Measurements from ENCODE around the gene POU2F2. TPM values are rescaled to one million over a fixed set of nuclear protein-coding genes. Genes with fewer than 3 reads are reported as not detected.

The POU2F2 gene
- total RNA-seq, 1 experiment from 2014 or later = 2.4 TPM

GRCh38 chr19:42115705-42116104 lies 16.5 kb downstream of the POU2F2 start:
- Histone ChIP-seq H3K4me3 (ENCODE audit: low read length) (no peak overlapping the region), H2AFZ (ENCODE audit: low read length) (no peak overlapping the region), H3F3A (ENCODE audit: low read length, unreplicated experiment) (no peaks in the 10 kb centered on the region), H3K27ac (ENCODE audit: low read length) (no peak overlapping the region), H3K4me2 (ENCODE audit: low read length) (no peak overlapping the region), H3K9me2 (replicated peaks; ENCODE audit: low read length) (no peaks in the 10 kb centered on the region), H3K4me1 (ENCODE audit: insufficient read depth, low read length) (peaks cover 34% of the 10 kb centered on the region), H4K20me1 (ENCODE audit: low read length) (no peaks in the 10 kb centered on the region), H3K36me3 (ENCODE audit: low read depth, low read length) (no peaks in the 10 kb centered on the region), H3K79me2 (ENCODE audit: low read length) (no peaks in the 10 kb centered on the region), H3K9ac (ENCODE audit: low read length) (no peak overlapping the region), H3K27me3 (ENCODE audit: low read length) (no peaks in the 10 kb centered on the region), H3K9me3 (ENCODE audit: low read length) (no peaks in the 10 kb centered on the region)
- ATAC-seq = no peak
- intact Hi-C loops (cut with micrococcal nuclease) = no loop called here
- no peak for DNase-seq
- POLR2A ChIA-PET (ENCODE audit: unreplicated experiment) = no interaction called here
- BruUV-seq (replicated peaks) = no TSS peak
- CTCF ChIA-PET = no interaction called here
- TF ChIP-seq, protein P1, sequence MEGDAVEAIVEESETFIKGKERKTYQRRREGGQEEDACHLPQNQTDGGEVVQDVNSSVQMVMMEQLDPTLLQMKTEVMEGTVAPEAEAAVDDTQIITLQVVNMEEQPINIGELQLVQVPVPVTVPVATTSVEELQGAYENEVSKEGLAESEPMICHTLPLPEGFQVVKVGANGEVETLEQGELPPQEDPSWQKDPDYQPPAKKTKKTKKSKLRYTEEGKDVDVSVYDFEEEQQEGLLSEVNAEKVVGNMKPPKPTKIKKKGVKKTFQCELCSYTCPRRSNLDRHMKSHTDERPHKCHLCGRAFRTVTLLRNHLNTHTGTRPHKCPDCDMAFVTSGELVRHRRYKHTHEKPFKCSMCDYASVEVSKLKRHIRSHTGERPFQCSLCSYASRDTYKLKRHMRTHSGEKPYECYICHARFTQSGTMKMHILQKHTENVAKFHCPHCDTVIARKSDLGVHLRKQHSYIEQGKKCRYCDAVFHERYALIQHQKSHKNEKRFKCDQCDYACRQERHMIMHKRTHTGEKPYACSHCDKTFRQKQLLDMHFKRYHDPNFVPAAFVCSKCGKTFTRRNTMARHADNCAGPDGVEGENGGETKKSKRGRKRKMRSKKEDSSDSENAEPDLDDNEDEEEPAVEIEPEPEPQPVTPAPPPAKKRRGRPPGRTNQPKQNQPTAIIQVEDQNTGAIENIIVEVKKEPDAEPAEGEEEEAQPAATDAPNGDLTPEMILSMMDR (conservative IDR thresholded peaks at IDR 0.05; ENCODE audit: low read depth, low read length) = no peak
- TF ChIP-seq EZH2phosphoT487 (IDR thresholded peaks at IDR 0.05; ENCODE audit: borderline replicate concordance, low read length) (no peak), EZH2 (IDR thresholded peaks at IDR 0.05; ENCODE audit: low read length, unreplicated experiment) (no peak)

DNA sequence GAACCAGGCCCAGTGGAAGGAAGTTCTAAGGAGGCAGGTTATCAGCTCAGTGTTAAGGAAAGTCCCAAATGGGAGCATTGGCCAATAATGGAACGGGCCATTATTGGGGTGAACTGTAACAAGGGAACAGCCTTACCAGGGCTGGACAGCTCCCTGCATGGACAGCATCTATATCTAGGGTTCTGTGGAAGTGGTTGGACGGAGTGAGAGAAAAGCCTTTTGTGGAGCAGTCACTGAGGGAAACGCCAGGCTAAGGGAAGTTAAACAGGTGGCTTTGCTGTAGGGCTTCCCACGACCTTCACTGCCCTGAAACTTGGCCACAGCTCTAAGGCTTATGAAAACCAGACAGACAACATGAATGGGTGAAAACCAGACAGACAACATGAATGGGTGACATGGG lies 17.0 kb downstream of the POU2F2 start:
- no peaks in the 10 kb centered on the region for H3K79me2 ChIP-seq (ENCODE audit: low read length)
- no peak for ATAC-seq
- no peaks in the 10 kb centered on the region for H3K9me2 ChIP-seq (replicated peaks; ENCODE audit: low read length)
- BruUV-seq (replicated peaks) = no TSS peak
- H3K4me1 ChIP-seq (ENCODE audit: insufficient read depth, low read length) = peaks cover 34% of the 10 kb centered on the region
- H3K27me3 ChIP-seq (ENCODE audit: low read length) = no peaks in the 10 kb centered on the region
- H2AFZ ChIP-seq (ENCODE audit: low read length) = no peak overlapping the region
- no peak overlapping the region for H3K4me2 ChIP-seq (ENCODE audit: low read length)
- no peaks in the 10 kb centered on the region for H3K36me3 ChIP-seq (ENCODE audit: low read depth, low read length)
- H3K4me3 ChIP-seq (ENCODE audit: low read length) = no peak overlapping the region
- intact Hi-C loops (cut with micrococcal nuclease) = no loop called here
- ChIA-PET CTCF (no interaction called here), POLR2A (ENCODE audit: unreplicated experiment) (interaction anchor here (0.6 kb wide), 1 partner anchor 8 kb away, joined by 4 read pairs; no protein-coding TSS in a partner anchor)
- DNase-seq = no peak
- TF ChIP-seq EZH2phosphoT487 (IDR thresholded peaks at IDR 0.05; ENCODE audit: borderline replicate concordance, low read length) (no peak), EZH2 (IDR thresholded peaks at IDR 0.05; ENCODE audit: low read length, unreplicated experiment) (no peak)
- TF ChIP-seq, protein P1 (conservative IDR thresholded peaks at IDR 0.05; ENCODE audit: low read depth, low read length) = no peak
- H3K9ac ChIP-seq (ENCODE audit: low read length) = no peak overlapping the region
- no peaks in the 10 kb centered on the region for H4K20me1 ChIP-seq (ENCODE audit: low read length)
- no peaks in the 10 kb centered on the region for H3K9me3 ChIP-seq (ENCODE audit: low read length)
- H3K27ac ChIP-seq (ENCODE audit: low read length) = no peak overlapping the region
- no peaks in the 10 kb centered on the region for H3F3A ChIP-seq (ENCODE audit: low read length, unreplicated experiment)

GRCh38 chr19:42114412-42114811 lies 17.8 kb downstream of the POU2F2 start:
- TF ChIP-seq EZH2 (IDR thresholded peaks at IDR 0.05; ENCODE audit: low read length, unreplicated experiment) = no peak
- no peak for TF ChIP-seq EZH2phosphoT487 (IDR thresholded peaks at IDR 0.05; ENCODE audit: borderline replicate concordance, low read length)
- TF ChIP-seq, protein P1 (conservative IDR thresholded peaks at IDR 0.05; ENCODE audit: low read depth, low read length) = no peak
- POLR2A ChIA-PET (ENCODE audit: unreplicated experiment) = no interaction called here
- CTCF ChIA-PET = no interaction called here
- DNase-seq (no peak), ATAC-seq (no peak)
- Histone ChIP-seq H3F3A (ENCODE audit: low read length, unreplicated experiment) (no peaks in the 10 kb centered on the region), H3K36me3 (ENCODE audit: low read depth, low read length) (no peaks in the 10 kb centered on the region), H3K4me2 (ENCODE audit: low read length) (peak overlapping the region; percentile 72), H3K4me1 (ENCODE audit: insufficient read depth, low read length) (peaks cover 34% of the 10 kb centered on the region), H3K27me3 (ENCODE audit: low read length) (no peaks in the 10 kb centered on the region), H2AFZ (ENCODE audit: low read length) (no peak overlapping the region), H3K79me2 (ENCODE audit: low read length) (no peaks in the 10 kb centered on the region), H3K9me2 (replicated peaks; ENCODE audit: low read length) (no peaks in the 10 kb centered on the region), H3K4me3 (ENCODE audit: low read length) (no peak overlapping the region; the same call in 1 of the 2 replicates), H3K27ac (ENCODE audit: low read length) (peak overlapping the region; percentile 94), H3K9ac (ENCODE audit: low read length) (peak overlapping the region; percentile 58), H3K9me3 (ENCODE audit: low read length) (no peaks in the 10 kb centered on the region), H4K20me1 (ENCODE audit: low read length) (no peaks in the 10 kb centered on the region)
- intact Hi-C loops (cut with micrococcal nuclease) = no loop called here
- no TSS peak for BruUV-seq (replicated peaks)
